GM12872 (cell line): Measurements from ENCODE around the gene KCNT2.

Source experiments
- TF ChIP-seq, protein P1 (sequence below): IDR thresholded peaks from 3 replicates; pipeline ENCODE4 v1.5.1; 2011; ENCODE audit warnings: low read depth, mild to moderate bottlenecking, low read length, moderate library complexity; ENCODE audit not compliant: insufficient read depth

KCNT2 gene

DNA sequence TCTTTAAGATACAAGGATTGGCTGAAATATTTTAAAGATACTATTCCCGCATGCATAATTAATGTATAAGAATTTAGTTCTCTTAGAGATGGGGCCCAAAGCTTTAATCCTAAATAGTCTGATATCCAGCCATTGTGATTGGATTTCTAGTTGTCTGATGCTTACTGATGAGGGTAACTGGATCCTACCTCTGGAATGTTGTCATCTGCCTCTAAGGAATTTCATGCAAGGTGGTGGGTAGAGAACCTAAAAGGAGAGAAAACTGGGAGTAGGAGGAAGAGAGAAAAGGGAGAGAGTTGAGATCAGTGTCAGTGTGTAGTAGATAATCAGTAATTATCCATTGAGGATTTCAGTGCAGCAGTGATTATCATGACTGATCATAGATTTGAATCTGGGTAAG lies 295.5 kb downstream of the KCNT2 start:
- TF ChIP-seq, protein P1, sequence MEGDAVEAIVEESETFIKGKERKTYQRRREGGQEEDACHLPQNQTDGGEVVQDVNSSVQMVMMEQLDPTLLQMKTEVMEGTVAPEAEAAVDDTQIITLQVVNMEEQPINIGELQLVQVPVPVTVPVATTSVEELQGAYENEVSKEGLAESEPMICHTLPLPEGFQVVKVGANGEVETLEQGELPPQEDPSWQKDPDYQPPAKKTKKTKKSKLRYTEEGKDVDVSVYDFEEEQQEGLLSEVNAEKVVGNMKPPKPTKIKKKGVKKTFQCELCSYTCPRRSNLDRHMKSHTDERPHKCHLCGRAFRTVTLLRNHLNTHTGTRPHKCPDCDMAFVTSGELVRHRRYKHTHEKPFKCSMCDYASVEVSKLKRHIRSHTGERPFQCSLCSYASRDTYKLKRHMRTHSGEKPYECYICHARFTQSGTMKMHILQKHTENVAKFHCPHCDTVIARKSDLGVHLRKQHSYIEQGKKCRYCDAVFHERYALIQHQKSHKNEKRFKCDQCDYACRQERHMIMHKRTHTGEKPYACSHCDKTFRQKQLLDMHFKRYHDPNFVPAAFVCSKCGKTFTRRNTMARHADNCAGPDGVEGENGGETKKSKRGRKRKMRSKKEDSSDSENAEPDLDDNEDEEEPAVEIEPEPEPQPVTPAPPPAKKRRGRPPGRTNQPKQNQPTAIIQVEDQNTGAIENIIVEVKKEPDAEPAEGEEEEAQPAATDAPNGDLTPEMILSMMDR = no peak

DNA sequence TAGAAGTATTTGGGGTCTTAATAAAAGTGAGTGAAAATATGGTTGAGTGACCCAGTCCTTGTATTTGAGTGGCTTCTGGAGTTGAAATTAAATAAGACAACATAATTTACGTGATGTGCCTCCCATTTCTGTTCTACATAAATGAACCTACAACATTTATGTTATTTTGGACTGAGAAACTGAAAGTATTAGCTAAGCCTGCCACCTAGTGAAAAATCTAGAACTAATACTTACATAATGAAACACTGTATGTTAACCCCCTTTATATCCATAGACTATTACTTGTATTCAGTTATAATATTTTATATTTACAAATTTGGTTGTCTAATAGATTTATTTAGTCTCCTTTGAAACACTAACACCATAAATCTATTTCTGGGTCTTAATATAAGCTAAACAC lies 298.9 kb downstream of the KCNT2 start:
- TF ChIP-seq, protein P1 = no peak

DNA sequence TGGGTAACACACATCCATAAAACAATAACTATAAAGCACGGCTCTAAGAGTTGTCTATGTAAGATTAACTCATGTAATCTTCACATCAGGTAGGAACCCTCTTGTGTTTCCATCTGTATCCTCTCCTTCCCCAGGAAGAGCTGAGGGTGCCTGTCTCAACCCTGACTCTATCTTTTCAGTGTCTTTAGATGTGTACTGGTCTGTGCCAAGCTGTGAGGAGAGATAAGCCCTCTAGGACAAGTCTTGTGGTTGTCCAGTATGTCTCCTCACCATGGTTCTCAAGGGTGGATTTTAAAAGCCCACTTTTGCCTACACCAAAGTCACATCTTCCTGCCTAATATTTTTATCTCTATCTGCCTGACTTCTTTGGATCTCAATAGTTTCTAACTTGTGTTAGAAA lies 300.1 kb downstream of the KCNT2 start:
- TF ChIP-seq, protein P1 = no peak

DNA sequence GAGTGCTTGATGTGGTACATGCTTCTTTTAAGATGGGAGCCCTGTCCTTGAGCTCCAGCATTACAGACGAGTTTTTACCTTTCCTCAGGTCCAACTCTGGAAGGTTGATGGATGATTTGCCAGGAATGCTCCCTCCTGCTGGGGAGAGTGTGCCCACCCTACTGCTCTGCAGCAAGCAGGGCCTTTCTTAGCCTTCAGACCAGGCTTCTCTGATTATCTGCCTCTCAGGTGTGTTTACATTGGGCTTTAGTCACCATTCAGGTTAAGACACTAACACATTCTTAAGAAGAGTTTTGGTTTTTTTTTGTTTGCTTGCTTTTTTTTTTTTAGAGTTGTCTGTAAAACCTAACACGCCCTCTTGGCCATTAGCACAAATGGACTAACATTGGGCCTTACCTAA lies 301.8 kb downstream of the KCNT2 start:
- TF ChIP-seq, protein P1 = no peak

DNA sequence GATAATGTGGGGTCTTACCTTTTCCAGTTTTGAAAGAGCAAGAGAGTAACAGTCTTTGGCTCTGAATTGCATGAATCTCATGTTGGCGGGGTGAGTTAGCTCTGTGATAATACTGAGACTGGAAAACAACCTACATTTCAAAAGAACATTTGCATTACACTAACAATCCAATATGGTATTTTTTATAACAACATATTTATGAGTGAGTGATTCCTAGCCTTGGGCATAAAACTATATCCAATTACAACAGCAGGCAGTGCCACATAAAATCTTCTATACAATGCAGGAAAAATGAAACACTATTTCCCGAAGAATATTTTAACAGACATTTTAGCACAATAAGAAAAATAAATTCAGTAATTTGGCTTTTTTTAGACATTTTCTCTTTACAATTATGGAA lies 303.0 kb downstream of the KCNT2 start:
- TF ChIP-seq, protein P1 = no peak

DNA sequence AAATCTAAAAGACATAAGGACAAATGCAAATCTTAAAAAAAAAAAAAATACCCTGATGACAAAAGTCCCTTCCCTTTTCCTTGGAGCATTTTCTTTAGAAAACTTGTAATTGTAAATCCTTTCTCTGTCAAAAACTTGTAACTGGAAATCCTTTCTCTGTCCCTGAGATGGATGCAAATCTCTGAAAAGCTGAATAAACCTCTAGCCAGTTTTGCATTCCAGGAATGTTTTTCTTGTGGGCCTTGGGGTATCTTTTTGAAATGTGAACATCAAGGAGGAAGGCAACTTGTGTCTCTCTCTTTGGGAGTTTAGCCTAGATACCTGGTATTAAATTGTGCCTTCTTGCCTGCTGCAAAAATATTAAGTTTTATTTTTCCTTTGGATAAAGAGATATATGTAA lies 305.3 kb downstream of the KCNT2 start:
- TF ChIP-seq, protein P1 = no peak

DNA sequence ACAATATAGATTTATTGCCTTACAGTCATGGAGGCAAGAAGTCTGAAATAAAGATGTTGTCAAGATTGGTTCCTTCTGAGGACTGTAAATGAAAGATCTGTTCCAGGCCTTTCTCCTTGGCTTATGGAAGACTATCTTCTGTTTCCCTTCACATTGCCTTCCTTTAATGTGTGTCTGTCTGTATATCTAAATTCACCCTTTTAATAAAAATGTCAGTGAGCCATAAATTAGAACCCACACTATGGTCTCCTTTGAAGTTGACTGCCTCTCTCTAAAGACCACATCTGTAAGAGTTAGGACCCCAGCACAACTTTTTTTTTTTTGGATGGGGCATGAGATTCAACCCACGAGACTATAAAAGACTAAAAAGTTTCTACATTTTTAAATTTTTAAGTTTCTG lies 305.8 kb downstream of the KCNT2 start:
- TF ChIP-seq, protein P1 = no peak

DNA sequence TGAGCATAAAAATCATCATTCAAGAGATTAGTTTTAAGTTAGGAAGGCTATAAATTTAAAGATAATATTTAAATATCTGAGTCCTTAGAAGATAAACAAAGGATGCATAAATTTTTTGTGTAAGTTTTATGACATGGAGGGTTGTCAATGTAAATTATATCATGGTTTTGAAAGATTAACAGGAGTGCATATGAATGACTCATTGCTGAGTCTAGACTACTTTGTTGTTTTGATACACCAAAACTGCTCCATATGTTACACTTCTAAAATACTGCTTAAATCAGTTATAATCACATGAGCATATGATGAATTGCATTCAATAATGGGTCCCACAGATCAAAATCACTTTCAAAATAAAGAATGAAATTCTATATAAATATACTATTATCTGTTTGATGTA lies 312.5 kb downstream of the KCNT2 start:
- TF ChIP-seq, protein P1 = no peak
